HL-60 (cell line): ENCODE measurements around the gene NOP10.

Experiments used
- CTCF ChIP-seq: IDR thresholded peaks from one replicate; pipeline ENCODE4 v1.5.1; 2011; ENCODE audit warnings: low read length, control low read depth, inconsistent platforms; ENCODE audit not compliant: insufficient read depth
- POLR2AphosphoS5 ChIP-seq: IDR thresholded peaks from 2 replicates; pipeline ENCODE4 v1.6.1; 2012; ENCODE audit warnings: low read depth

GRCh38 chr15:34370643-34371042 lies 27.7 kb upstream of the NOP10 start:
- no peak for TF ChIP-seq CTCF
- TF ChIP-seq POLR2AphosphoS5 = no peak
